Ramos (cell line): ENCODE measurements around the gene DEFB121.
"Not testable (repeated sequence)": the region's sequence is repeated elsewhere in the genome, so short reads cannot be mapped to it uniquely, and the experiment has no call there.

ENCODE experiments used
- in situ Hi-C: fragments of 300-500 bp; cut with MboI; formaldehyde crosslinking; loops from one replicate; pipeline ENCODE4 v1.14.3; 2022; ENCODE audit warnings: low sequenced_read_pairs; ENCODE audit not compliant: unreplicated experiment

The DEFB121 gene

GRCh38 chr20:31364272-31364671 lies 41.7 kb downstream of the DEFB121 start:
- in situ Hi-C loops: not testable (repeated sequence)

- in situ Hi-C loops: no loop called here
These were observed 42.7 kb downstream of the DEFB121 start for GRCh38 chr20:31363295-31363694.

- in situ Hi-C loops: no loop called here
These were observed 50.0 kb downstream of the DEFB121 start for GRCh38 chr20:31355981-31356380.
